NCI-H446 (cell line): ENCODE data around the gene FIG4.
"Not testable (repeated sequence)": the region's sequence is repeated elsewhere in the genome, so short reads cannot be mapped to it uniquely, and the experiment has no call there.

Source experiments
- DNase-seq, 2 experiments: peaks; one replicate each; lab custom pipeline; 2025; lab: John Stamatoyannopoulos, UW

Gene FIG4

GRCh38 chr6:109702791-109703190 lies 11.7 kb downstream of the FIG4 start:
- DNase-seq, result no peak

- DNase-seq, result peak; percentile 62 to 80
Observed at GRCh38 chr6:109705258-109705657, 14.2 kb downstream of the FIG4 start.

- DNase-seq, result no peak
Observed at GRCh38 chr6:109706513-109706912, 15.4 kb downstream of the FIG4 start.

DNA sequence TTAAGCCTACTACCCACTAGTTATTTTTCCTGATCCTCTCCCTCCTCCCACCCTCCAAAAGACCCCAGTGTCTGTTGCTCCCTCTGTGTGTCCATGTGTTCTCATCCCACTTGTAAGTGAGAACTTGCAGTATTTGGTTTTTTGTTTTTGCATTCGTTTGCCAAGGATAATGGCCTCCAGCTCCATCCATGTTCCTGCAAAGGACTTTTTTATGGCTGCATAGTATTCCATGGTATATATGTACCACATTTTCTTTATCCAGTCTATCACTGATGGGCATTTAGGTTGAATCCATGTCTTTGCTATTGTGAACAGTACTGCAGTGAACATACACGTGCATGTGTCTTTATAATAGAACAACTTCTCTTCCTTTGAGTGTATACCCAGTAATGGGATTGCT lies 17.0 kb downstream of the FIG4 start:
- not testable (repeated sequence) for DNase-seq

DNA sequence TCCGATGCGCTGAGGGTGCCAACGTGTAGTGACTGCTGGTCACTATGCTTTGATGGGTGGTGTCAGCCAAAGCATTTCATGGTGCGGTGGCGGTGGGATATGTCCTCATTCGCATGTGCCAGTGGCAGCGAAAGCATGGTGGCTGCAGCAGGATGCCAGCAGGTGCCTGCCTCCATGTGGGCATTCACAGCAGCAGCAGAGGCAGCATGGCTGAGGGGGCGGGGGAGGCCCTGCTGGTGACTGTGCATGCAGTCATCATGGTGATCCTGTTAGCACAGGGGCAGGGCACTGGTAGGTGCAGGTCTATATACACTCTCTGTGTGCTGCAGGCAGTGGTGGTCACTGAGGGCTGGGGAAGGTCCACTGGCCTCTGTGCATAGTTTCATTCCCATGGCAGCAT lies 22.0 kb downstream of the FIG4 start:
- DNase-seq, result no peak

DNA sequence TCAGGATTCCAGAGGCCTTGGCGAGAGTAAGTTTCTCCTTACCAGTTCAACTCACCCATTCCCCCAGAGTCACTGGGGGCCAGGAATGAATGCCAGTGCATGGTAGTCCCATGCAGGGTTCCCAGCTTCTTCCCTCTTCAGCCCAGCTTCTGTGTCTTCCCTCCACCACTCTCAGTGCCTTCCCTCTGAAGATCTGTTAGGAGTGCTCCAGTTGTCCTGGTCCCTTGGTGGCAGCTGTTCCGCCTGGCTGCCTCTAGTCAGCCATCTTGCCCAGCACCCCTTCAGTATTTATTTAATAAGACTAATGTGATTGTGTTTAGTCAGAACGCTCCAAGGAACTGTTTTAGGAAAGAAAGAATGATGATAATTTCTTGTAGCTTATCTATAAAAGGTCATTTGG lies 23.1 kb downstream of the FIG4 start:
- DNase-seq, result no peak

DNA sequence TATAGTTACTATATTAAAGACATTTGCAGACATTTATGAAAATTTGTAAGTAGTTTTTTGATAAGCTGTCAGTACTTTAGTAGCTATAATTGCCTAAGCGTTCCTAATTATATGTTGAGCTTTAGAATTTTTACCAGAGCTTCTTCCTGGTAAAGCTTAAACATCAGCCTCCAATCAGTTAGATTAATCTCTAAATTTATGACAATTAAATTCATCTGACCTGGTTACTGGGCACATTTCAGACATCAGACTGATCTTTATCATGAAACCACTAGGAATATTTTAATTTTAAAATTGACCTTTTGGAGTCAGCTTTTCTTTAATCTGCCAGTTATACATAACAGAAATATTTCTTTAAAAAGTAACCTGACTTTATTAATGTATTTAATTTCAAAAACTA lies 23.5 kb downstream of the FIG4 start:
- no peak for DNase-seq

GRCh38 chr6:109715616-109716015 lies 24.5 kb downstream of the FIG4 start:
- no peak for DNase-seq

GRCh38 chr6:109717971-109718370 lies 26.9 kb downstream of the FIG4 start:
- no peak for DNase-seq

GRCh38 chr6:109718991-109719390 lies 27.9 kb downstream of the FIG4 start:
- no peak for DNase-seq

DNA sequence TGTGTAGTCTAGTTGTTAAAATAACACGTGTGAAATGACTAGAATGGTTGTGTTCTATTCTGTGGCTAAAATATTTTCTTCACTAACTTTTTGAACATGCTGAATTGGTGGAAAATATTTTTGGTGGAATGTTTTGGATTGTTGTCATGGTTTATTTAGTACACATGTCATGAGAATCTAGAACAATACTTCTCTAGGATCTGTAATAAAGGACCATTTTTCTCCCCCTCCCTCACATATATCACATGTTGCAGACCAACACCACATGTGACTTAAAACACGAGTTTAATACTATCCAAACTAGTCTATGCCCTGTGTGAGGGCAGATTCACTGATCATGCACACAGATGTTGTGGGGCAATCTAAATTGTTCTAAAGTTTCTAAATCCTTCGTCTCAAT lies 29.2 kb downstream of the FIG4 start:
- no peak for DNase-seq

- no peak for DNase-seq
Observed at GRCh38 chr6:109722011-109722410, 30.9 kb downstream of the FIG4 start.

- no peak for DNase-seq
Observed at GRCh38 chr6:109722564-109723254, 31.6 kb downstream of the FIG4 start.

- DNase-seq, result not testable (repeated sequence)
Observed at GRCh38 chr6:109725250-109725649, 34.2 kb downstream of the FIG4 start.

DNA sequence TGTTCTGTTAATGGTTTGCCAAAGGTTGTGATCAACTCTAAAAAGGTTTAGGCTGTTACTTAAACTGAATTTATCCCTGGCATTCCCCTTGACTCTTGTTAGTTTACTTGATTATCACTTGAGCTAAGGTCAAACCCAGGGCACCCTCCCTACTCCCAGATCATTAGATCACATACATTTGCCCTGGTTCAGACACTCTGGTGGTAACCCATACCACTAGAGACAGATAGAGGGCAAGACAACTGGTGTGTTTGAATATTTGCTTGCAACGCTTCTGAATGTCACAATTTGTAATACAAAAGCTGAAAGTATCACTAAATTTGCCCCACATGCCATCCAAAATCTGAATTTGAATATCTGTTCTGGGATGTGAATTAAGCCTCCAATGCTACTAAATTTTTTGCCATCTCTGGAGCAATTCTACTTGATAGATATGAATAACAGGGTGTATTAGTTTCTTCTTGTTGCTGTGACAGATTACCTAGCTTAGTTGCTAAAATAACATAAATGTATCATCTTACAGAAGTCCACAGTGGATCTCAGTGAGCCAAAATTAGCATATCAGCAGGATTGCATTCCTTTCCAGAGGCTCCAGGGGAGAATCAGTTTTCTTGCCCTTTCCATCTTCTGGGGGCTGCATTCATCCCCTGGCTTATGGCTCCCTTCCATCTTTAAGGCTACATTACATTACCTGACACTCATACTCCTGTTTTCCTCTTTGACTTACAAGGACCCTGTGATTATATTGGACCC lies 45.4 kb downstream of the FIG4 start:
- no peak for DNase-seq

DNA sequence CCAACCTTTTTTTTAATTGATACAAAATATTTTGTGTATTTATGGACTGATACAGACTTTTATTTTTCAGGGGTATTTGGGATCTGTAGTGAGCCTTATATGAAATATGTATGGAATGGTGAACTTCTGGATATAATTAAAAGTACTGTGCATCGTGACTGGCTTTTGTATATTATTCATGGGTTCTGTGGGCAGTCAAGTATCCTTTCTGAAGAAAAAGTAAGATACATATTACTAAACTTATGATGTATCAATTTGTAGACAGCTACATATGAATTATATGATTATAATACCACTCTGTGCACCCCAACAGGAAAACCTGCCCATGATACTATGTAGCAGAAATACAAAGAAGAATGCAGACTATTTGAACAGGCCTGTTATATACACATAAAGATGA lies 47.2 kb downstream of the FIG4 start:
- no peak for DNase-seq

DNA sequence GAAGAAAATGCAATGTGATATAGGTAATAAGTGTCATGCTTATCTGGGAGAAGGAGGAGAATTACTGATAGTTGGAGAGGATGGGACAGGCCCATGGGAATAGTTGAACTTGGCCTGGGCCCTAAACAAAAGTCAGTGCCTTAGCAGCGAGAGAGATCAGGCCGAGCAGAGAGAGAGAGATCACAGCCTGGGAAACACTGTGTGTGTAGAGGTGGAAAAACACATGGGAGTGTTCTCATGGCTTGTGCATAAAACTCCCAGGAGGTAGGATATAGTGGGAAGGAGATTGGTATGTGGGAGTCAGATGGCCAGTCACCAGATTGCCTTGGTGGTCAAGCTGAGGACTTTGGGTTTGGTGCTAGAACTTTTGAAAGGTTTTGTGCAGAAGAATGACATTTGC lies 47.6 kb downstream of the FIG4 start:
- DNase-seq, result no peak

GRCh38 chr6:109739686-109740085 lies 48.6 kb downstream of the FIG4 start:
- no peak for DNase-seq

DNA sequence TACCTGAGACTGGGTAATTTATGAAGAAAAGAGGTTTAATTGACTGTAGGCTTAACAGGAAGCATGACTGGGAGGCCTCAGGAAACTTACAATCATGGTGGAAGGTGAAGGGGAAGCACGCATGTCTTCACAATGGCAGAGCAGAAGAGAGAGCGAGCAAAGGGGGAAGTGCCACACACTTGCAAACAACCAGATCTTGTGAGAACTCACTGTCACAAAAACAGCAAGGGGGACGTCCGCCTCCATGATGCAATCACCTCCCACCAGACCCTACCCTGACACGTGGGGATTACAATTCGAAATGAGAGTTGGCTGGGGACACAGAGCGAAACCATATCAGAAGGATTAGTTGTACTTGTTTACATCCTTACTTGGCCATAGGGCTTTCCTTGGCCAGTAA lies 49.7 kb downstream of the FIG4 start:
- no peak for DNase-seq

DNA sequence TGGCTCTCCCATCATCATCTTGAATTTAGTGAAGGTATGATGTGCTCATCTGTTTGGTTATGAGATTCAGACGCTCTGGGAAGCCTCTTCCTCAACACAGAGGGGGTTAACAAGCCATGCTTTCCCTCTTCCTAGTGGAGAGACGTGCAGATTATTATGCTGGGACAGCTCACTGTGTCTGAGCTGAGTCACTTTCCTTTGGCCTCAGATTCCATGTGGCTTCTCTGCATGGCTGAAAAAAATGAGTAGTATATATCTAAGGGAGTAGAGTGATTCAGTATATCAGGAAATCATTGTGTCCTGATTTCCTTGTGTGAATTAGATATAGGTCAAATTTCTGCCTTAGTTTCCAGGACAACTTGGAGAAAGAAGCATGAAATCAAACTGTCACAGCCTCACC lies 52.6 kb downstream of the FIG4 start:
- no peak for DNase-seq

DNA sequence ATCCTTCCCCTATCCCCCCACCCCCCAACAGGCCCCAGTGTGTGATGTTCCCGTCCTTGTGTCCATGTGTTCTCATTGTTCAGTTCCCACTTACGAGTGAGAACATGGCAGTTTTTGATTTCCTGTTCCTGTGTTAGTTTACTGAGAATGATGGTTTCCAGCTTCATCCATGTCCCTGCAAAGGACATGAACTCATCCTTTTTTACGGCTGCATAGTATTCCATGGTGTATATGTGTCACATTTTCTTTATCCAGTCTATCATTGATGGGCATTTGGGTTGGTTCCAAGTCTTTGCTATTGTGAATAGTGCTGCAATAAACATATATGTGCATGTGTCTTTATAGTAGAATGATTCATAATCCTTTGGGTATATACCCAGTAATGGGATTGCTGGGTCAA lies 53.7 kb downstream of the FIG4 start:
- not testable (repeated sequence) for DNase-seq

DNA sequence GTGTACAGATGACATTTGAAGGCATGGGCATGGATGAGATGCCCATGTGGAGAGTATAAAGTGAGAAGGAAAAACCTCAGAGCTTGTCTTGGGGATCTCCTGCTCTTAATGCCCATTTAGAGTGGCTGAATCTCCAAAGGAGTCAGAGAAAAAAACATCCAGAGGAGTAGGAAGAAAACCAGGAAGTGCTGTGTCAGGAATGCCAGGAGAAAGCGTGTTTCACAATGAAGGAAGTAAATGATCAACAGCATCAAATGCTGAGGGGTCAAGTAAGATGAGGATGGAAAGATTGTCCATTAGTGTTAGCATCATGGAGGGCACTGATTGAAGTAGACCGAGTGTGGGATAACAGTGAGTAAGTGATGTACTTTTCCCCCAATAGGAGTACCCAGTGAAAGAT lies 56.1 kb downstream of the FIG4 start:
- DNase-seq, result no peak

DNA sequence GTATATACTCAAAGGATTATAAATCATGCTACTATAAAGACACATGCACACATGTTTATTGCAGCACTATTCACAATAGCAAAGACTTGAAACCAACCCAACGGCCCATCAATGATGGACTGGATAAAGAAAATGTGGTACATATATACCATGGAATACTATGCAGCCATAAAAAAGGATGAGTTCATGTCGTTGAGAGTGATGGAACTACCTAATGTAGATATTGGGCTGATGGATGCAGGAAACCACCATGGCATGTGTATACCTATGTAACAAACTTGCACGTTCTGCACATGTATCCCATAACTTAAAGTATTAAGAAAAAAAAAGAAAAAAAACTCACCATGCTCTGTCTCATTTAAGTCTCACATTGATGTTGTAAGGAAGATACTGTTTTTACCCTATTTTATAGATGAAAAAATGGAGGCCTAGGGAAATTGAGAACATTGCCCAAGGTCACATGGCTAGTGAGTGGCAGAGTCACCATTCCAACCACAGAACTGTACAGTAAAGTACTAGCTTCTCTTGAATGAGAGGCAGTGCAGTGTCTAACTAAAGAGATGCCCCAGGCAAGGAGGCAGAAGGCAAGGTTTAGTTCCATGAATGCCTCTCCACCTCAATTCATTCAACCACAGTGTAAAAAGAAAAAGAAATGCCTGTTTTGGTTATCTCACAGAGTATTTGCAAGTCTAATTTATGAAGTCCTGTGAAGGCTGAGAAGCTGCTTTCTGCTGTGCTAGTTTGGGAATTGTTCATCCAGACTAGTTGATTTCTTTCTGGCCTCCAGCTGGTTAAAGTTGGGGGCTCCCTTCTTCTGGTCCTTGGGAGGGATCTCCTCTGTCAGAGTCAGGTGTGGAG lies 68.2 kb downstream of the FIG4 start:
- DNase-seq, result no peak
